Measurements from ENCODE around the gene BCKDHB. TPM values are rescaled to one million over a fixed set of nuclear protein-coding genes. Genes with fewer than 3 reads are reported as not detected.

Gene BCKDHB
- total and polyA plus RNA-seq, 2 donors (not counting 1 experiment from before 2014, with no cell fraction given) = 9.6 to 20.1 TPM

DNA sequence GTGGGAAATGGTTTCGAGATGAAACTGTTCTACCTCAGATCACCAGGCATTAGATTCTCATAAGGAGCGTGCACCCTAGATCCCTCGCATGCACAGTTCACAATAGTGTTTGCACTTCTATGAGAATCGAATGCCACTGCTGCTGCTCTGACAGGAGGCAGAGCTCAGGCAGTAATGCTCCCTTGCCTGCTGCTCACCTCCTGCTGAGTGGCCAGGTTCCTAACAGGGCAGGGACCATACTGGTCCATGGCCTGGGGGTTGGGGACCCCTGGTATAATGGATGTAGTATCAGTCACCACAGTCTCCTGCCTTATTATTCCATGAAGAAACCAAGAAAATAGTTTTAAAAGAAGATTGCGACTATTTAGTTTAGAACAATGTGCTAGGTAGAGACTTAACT is 127.5 kb downstream of the BCKDHB start:
- CTCF ChIA-PET = no interaction called here
- Mint-ChIP-seq H3K4me1 (no peaks in the 10 kb centered on the region), H3K27ac (no peak overlapping the region), H3K9me3 (ENCODE audit: insufficient read depth) (peaks cover 3% of the 10 kb centered on the region), H3K4me3 (no peak overlapping the region), H3K27me3 (no peaks in the 10 kb centered on the region)
- H3K36me3 ChIP-seq (replicated peaks in 1 of 2; ENCODE audit: control extremely low read depth in 1 of 2, control insufficient read depth in 1 of 2, extremely low read depth in 1 of 2, insufficient read depth in 2 of 2, low read length in 1 of 2) = no peaks in the 10 kb centered on the region
- WGBS (ENCODE audit: insufficient coverage) = 96% methylated on average over 4 of the region's 5 CpGs
- no peaks in the 10 kb centered on the region for H3K4me1 ChIP-seq (ENCODE audit: control insufficient read depth in 2 of 2, insufficient read depth in 2 of 2, low read length in 2 of 2)
- H2AFZ ChIP-seq (ENCODE audit: insufficient read depth, low read depth, low read length, poor library complexity, severe bottlenecking) = no peak overlapping the region
- no peaks in the 10 kb centered on the region for H3K79me2 ChIP-seq (ENCODE audit: control insufficient read depth, insufficient read depth, low read length)
- H3K9ac ChIP-seq (ENCODE audit: low read length) = no peak overlapping the region
- H3K27ac ChIP-seq (ENCODE audit: low read length in 2 of 2) = no peak overlapping the region
- DNase-seq (no peak), ATAC-seq (ENCODE audit: low read depth) (no peak)
- TF ChIP-seq EZH2 (IDR thresholded peaks at IDR 0.05; ENCODE audit: borderline replicate concordance, insufficient read depth, low read depth, low read length, poor library complexity, severe bottlenecking) = no peak
- TF ChIP-seq, protein P1, sequence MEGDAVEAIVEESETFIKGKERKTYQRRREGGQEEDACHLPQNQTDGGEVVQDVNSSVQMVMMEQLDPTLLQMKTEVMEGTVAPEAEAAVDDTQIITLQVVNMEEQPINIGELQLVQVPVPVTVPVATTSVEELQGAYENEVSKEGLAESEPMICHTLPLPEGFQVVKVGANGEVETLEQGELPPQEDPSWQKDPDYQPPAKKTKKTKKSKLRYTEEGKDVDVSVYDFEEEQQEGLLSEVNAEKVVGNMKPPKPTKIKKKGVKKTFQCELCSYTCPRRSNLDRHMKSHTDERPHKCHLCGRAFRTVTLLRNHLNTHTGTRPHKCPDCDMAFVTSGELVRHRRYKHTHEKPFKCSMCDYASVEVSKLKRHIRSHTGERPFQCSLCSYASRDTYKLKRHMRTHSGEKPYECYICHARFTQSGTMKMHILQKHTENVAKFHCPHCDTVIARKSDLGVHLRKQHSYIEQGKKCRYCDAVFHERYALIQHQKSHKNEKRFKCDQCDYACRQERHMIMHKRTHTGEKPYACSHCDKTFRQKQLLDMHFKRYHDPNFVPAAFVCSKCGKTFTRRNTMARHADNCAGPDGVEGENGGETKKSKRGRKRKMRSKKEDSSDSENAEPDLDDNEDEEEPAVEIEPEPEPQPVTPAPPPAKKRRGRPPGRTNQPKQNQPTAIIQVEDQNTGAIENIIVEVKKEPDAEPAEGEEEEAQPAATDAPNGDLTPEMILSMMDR (IDR thresholded peaks at IDR 0.05) = no peak
- no peaks in the 10 kb centered on the region for H3K27me3 ChIP-seq (replicated peaks in 1 of 4; ENCODE audit: control extremely low read depth in 1 of 4, control insufficient read depth in 3 of 4, insufficient read depth in 4 of 4, low read length in 3 of 4)
- POLR2A ChIA-PET = no interaction called here
- H4K20me1 ChIP-seq (ENCODE audit: control insufficient read depth, insufficient read depth, low read length, poor library complexity, severe bottlenecking) = no peaks in the 10 kb centered on the region
- intact Hi-C loops (cut with micrococcal nuclease) = no loop called here
- H3K9me3 ChIP-seq (ENCODE audit: control extremely low read depth in 1 of 3, control insufficient read depth in 2 of 3, insufficient read depth in 1 of 3, low read length in 2 of 3) = peaks cover 0 to 3% (median 0%) of the 10 kb centered on the region in 3 donors
- no peak overlapping the region for H3K4me3 ChIP-seq (ENCODE audit: control extremely low read depth in 1 of 5, extremely low read depth in 1 of 5, insufficient read depth in 1 of 5, low read depth in 2 of 5, low read length in 4 of 5)
- H3K4me2 ChIP-seq (replicated peaks; ENCODE audit: low read depth, low read length, poor library complexity, severe bottlenecking) = no peak overlapping the region

DNA sequence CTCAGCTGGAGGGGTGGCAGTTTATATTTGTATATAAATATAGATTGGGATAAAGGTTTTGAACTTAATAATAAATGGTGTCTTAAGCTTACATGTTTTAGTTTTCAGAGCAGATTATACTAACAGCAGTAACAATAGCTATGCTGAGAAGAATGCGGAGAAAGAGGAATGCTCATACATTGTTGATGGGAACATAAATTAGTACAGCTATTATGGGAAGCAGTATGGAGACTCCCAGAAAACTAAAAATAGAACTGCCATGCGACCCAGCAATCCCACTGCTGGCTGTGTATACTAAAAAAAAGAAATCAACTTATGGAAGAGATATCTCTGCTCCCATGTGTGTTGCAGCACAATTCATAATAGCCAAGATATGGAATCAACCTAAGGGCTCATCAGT is 127.9 kb downstream of the BCKDHB start:
- no CpG with 5 or more reads among the region's 2 CpGs for WGBS (ENCODE audit: insufficient coverage)

More for the DNA sequence above, 127.9 kb downstream of the BCKDHB start:
- DNase-seq (no peak), ATAC-seq (ENCODE audit: low read depth) (no peak)
- POLR2A ChIA-PET = no interaction called here
- no peaks in the 10 kb centered on the region for H3K36me3 ChIP-seq (replicated peaks in 1 of 2; ENCODE audit: control extremely low read depth in 1 of 2, control insufficient read depth in 1 of 2, extremely low read depth in 1 of 2, insufficient read depth in 2 of 2, low read length in 1 of 2)
- TF ChIP-seq, protein P1 (IDR thresholded peaks at IDR 0.05) = no peak
- TF ChIP-seq EZH2 (IDR thresholded peaks at IDR 0.05; ENCODE audit: borderline replicate concordance, insufficient read depth, low read depth, low read length, poor library complexity, severe bottlenecking) = no peak
- no peaks in the 10 kb centered on the region for H3K4me1 Mint-ChIP-seq
- H3K79me2 ChIP-seq (ENCODE audit: control insufficient read depth, insufficient read depth, low read length) = no peaks in the 10 kb centered on the region
- H2AFZ ChIP-seq (ENCODE audit: insufficient read depth, low read depth, low read length, poor library complexity, severe bottlenecking) = no peak overlapping the region
- H3K4me3 ChIP-seq (ENCODE audit: control extremely low read depth in 1 of 5, extremely low read depth in 1 of 5, insufficient read depth in 1 of 5, low read depth in 2 of 5, low read length in 4 of 5) = no peak overlapping the region
- H3K27me3 Mint-ChIP-seq = no peaks in the 10 kb centered on the region
- intact Hi-C loops (cut with micrococcal nuclease) = no loop called here
- CTCF ChIA-PET = no interaction called here
- no peaks in the 10 kb centered on the region for H3K4me1 ChIP-seq (ENCODE audit: control insufficient read depth in 2 of 2, insufficient read depth in 2 of 2, low read length in 2 of 2)
- peaks cover 0 to 3% (median 0%) of the 10 kb centered on the region in 3 donors for H3K9me3 ChIP-seq (ENCODE audit: control extremely low read depth in 1 of 3, control insufficient read depth in 2 of 3, insufficient read depth in 1 of 3, low read length in 2 of 3)
- H3K27me3 ChIP-seq (replicated peaks in 1 of 4; ENCODE audit: control extremely low read depth in 1 of 4, control insufficient read depth in 3 of 4, insufficient read depth in 4 of 4, low read length in 3 of 4) = no peaks in the 10 kb centered on the region
- no peak overlapping the region for H3K27ac Mint-ChIP-seq
- no peaks in the 10 kb centered on the region for H4K20me1 ChIP-seq (ENCODE audit: control insufficient read depth, insufficient read depth, low read length, poor library complexity, severe bottlenecking)
- no peak overlapping the region for H3K4me3 Mint-ChIP-seq
- H3K9me3 Mint-ChIP-seq (ENCODE audit: insufficient read depth) = peaks cover 3% of the 10 kb centered on the region
- no peak overlapping the region for H3K9ac ChIP-seq (ENCODE audit: low read length)
- no peak overlapping the region for H3K4me2 ChIP-seq (replicated peaks; ENCODE audit: low read depth, low read length, poor library complexity, severe bottlenecking)
- no peak overlapping the region for H3K27ac ChIP-seq (ENCODE audit: low read length in 2 of 2)

All from B cell (primary cell).